Upper lobe of left lung (tissue), 6 donors: ENCODE data around the gene NSUN3. TPM values are rescaled to one million over a fixed set of nuclear protein-coding genes. Genes with fewer than 3 reads are reported as not detected.
A peak's percentile ranks its signal among the peaks of the same experiment; 100 is the strongest.

Source experiments
- ATAC-seq, 2 donors: fragments of 200-7000 bp; cut with Tn5 transposase; one replicate each; pipeline ENCODE4 v1.9.1; 2022; ENCODE audit warnings: mild to moderate bottlenecking in 2 of 2, moderate library complexity in 2 of 2; ENCODE audit not compliant: low FRiP score in 2 of 2
- DNase-seq, 2 donors: peaks; one replicate each; pipeline ENCODE4 v3.0.0-alpha.2; 2019 to 2020
- H3K27ac ChIP-seq, 4 donors: fragments of 200-600 bp; sonication (generic); one replicate each; pipeline ENCODE4 v1.5.1; 2016 to 2019
- H3K27me3 ChIP-seq, 4 donors: fragments of 200-600 bp; sonication (generic); one replicate each; pipeline ENCODE4 v1.5.1; 2017 to 2019
- H3K36me3 ChIP-seq, 4 donors: fragments of 200-600 bp; sonication (generic); one replicate each; pipeline ENCODE4 v1.5.1; 2016 to 2019
- H3K4me1 ChIP-seq, 4 donors: fragments of 200-600 bp; sonication (generic); one replicate each; pipeline ENCODE4 v1.5.1; 2018 to 2019
- H3K4me3 ChIP-seq, 4 donors: fragments of 200-600 bp; sonication (generic); one replicate each; pipeline ENCODE4 v1.5.1; 2017 to 2019; ENCODE audit warnings: mild to moderate bottlenecking in 2 of 4, moderate library complexity in 1 of 4
- H3K9me3 ChIP-seq, 4 donors: fragments of 200-600 bp; sonication (generic); one replicate each; pipeline ENCODE4 v1.5.1; 2018 to 2019
- CTCF ChIP-seq, 6 experiments: fragments of 450-650 bp in 4 of 6; fragments of 200-600 bp in 2 of 6; sonication (generic) in 2 of 6; IDR thresholded peaks; one replicate each; pipeline ENCODE4 v1.5.1; 2016 to 2019; ENCODE audit warnings: antibody characterized with exemption in 6 of 6
- EP300 ChIP-seq, 4 donors: sonication (generic); formaldehyde crosslinking; IDR thresholded peaks; one replicate each; pipeline ENCODE4 v1.5.1; 2017; ENCODE audit warnings: antibody characterized with exemption in 4 of 4, control low read depth in 2 of 4
- POLR2A ChIP-seq, 4 donors: fragments of 450-650 bp; IDR thresholded peaks; one replicate each; pipeline ENCODE4 v1.5.1; 2016 to 2017; ENCODE audit warnings: antibody characterized with exemption in 4 of 4, mild to moderate bottlenecking in 2 of 4
- POLR2AphosphoS5 ChIP-seq, 2 donors: sonication (generic); formaldehyde crosslinking; IDR thresholded peaks; one replicate each; pipeline ENCODE4 v1.5.1; 2017; ENCODE audit warnings: antibody characterized with exemption in 2 of 2
- WGBS, 2 donors: methylation state at CpG; one replicate each; pipeline ENCODE4 v1.1.5; 2017 to 2018; 5-methylcytosine and 5-hydroxymethylcytosine counted together
- total RNA-seq, 6 donors: library from RNA; depleted of rRNA in 4 of 6; stranded (reverse); fragments of >200 nt in 4 of 6; gene quantifications; one replicate each; pipeline versions ENCODE4 v1.1.0 to v1.2.1, GENCODE V29; 2016 to 2021
- donor health status: DM: no; HTN: no; CAD: no; lungs with moderate emphysema.
- donor health status: DM: no; HTN: yes; CAD: no; lungs with severe emphysema.

NSUN3 gene
- total RNA-seq, 6 donors from 2014 or later, result 5.2 to 24.1 (median 13.9) TPM

GRCh38 chr3:94092086-94092485, 29.2 kb downstream of the NSUN3 start:
- H3K9me3 ChIP-seq, result no peaks in the 10 kb centered on the region
- DNase-seq, result no peak
- H3K36me3 ChIP-seq, result peaks cover 5 to 38% (median 24%) of the 10 kb centered on the region in 4 donors
- WGBS, 2 donors, result 86 to 88% methylated on average over 1 of the region's 1 CpG
- no peaks in the 10 kb centered on the region for H3K27me3 ChIP-seq
- TF ChIP-seq POLR2A (IDR thresholded peaks at IDR 0.05), result no peak
- no peak for TF ChIP-seq CTCF (IDR thresholded peaks at IDR 0.05)
- no peak for TF ChIP-seq POLR2AphosphoS5 (IDR thresholded peaks at IDR 0.05)
- no peak for TF ChIP-seq EP300 (IDR thresholded peaks at IDR 0.05)
- H3K4me1 ChIP-seq, result no peaks in the 10 kb centered on the region
- H3K27ac ChIP-seq, result no peak overlapping the region
- ATAC-seq, result peak in 1 of 2 donors; percentile 54
- no peak overlapping the region for H3K4me3 ChIP-seq

- no peaks in the 10 kb centered on the region for H3K9me3 ChIP-seq
- H3K27me3 ChIP-seq, result no peaks in the 10 kb centered on the region
- no peaks in the 10 kb centered on the region for H3K4me1 ChIP-seq
- no peak overlapping the region for H3K4me3 ChIP-seq
- 88 to 90% methylated on average over 1 of the region's 1 CpG for WGBS, 2 donors
- H3K36me3 ChIP-seq, result peaks cover 5 to 46% (median 25%) of the 10 kb centered on the region in 4 donors
- no peak for DNase-seq
- TF ChIP-seq POLR2A (IDR thresholded peaks at IDR 0.05), result no peak
- TF ChIP-seq POLR2AphosphoS5 (IDR thresholded peaks at IDR 0.05), result no peak
- TF ChIP-seq CTCF (IDR thresholded peaks at IDR 0.05), result no peak
- no peak for TF ChIP-seq EP300 (IDR thresholded peaks at IDR 0.05)
- no peak for ATAC-seq
- no peak overlapping the region for H3K27ac ChIP-seq
Observed at GRCh38 chr3:94093151-94093550, 30.3 kb downstream of the NSUN3 start.

- H3K9me3 ChIP-seq, result no peaks in the 10 kb centered on the region
- TF ChIP-seq POLR2A (IDR thresholded peaks at IDR 0.05), result no peak
- TF ChIP-seq POLR2AphosphoS5 (IDR thresholded peaks at IDR 0.05), result no peak
- no peak for TF ChIP-seq EP300 (IDR thresholded peaks at IDR 0.05)
- TF ChIP-seq CTCF (IDR thresholded peaks at IDR 0.05), result no peak
- H3K4me1 ChIP-seq, result no peaks in the 10 kb centered on the region
- no peaks in the 10 kb centered on the region for H3K27me3 ChIP-seq
- peaks cover 5 to 52% (median 28%) of the 10 kb centered on the region in 4 donors for H3K36me3 ChIP-seq
- H3K27ac ChIP-seq, result no peak overlapping the region
- H3K4me3 ChIP-seq, result no peak overlapping the region
- ATAC-seq (no peak), DNase-seq (no peak)
- 90 to 97% methylated on average over 2 of the region's 2 CpGs for WGBS, 2 donors
Observed at GRCh38 chr3:94095111-94095510, 32.2 kb downstream of the NSUN3 start.

GRCh38 chr3:94098452-94098851, 35.6 kb downstream of the NSUN3 start:
- ATAC-seq, result peak in 1 of 2 donors; percentile 53

More at GRCh38 chr3:94098452-94098851, 35.6 kb downstream of the NSUN3 start:
- H3K27me3 ChIP-seq, result no peaks in the 10 kb centered on the region
- TF ChIP-seq POLR2A (IDR thresholded peaks at IDR 0.05) (no peak), CTCF (IDR thresholded peaks at IDR 0.05) (no peak), EP300 (IDR thresholded peaks at IDR 0.05) (no peak), POLR2AphosphoS5 (IDR thresholded peaks at IDR 0.05) (no peak)
- H3K27ac ChIP-seq, result no peak overlapping the region
- 44 to 63% methylated on average over 3 of the region's 3 CpGs for WGBS, 2 donors
- peaks cover 5 to 70% (median 30%) of the 10 kb centered on the region in 4 donors for H3K36me3 ChIP-seq
- no peaks in the 10 kb centered on the region for H3K9me3 ChIP-seq
- H3K4me3 ChIP-seq, result no peak overlapping the region
- H3K4me1 ChIP-seq, result no peaks in the 10 kb centered on the region
- peak in 1 of 2 donors; percentile 35 for DNase-seq
